GM19397 (cell line): ENCODE measurements around the gene SAP25.

Experiments used
- ATAC-seq: cut with Tn5 transposase; IDR thresholded peaks from one replicate; pipeline ENCODE4 v1.9.1; 2021; ENCODE audit warnings: mild to moderate bottlenecking, moderate library complexity; ENCODE audit not compliant: unreplicated experiment

Gene SAP25

GRCh38 chr7:100573691-100574361 is at the start of gene SAP25:
TSS of gene SAP25 (minus strand) at chr7:100573900. CDS start at chr7:100573742, 158 bp downstream.
- no peak for ATAC-seq

GRCh38 chr7:100621554-100621953 is 47.9 kb upstream of the SAP25 start:
- no peak for ATAC-seq

- ATAC-seq: no peak
These were observed 47.1 kb upstream of the SAP25 start for GRCh38 chr7:100620804-100621203.

GRCh38 chr7:100620239-100620638 is 46.5 kb upstream of the SAP25 start:
- ATAC-seq: no peak

- no peak for ATAC-seq
These were observed 40.7 kb upstream of the SAP25 start for GRCh38 chr7:100614308-100614861.

GRCh38 chr7:100613412-100614175 is 39.9 kb upstream of the SAP25 start:
- ATAC-seq: no peak

- peak; percentile 4 for ATAC-seq
These were observed 39.2 kb upstream of the SAP25 start for GRCh38 chr7:100612730-100613390.

GRCh38 chr7:100611983-100612729 is 38.5 kb upstream of the SAP25 start, which contains the start of gene MOSPD3:
TSS of gene MOSPD3 (plus strand) at chr7:100612540. CDS start at chr7:100612792, 252 bp downstream.
- ATAC-seq: peak; percentile 93

GRCh38 chr7:100609958-100610357 is 36.3 kb upstream of the SAP25 start:
- no peak for ATAC-seq

GRCh38 chr7:100607111-100607510 is 33.4 kb upstream of the SAP25 start:
- no peak for ATAC-seq

- ATAC-seq: no peak
These were observed 32.6 kb upstream of the SAP25 start for GRCh38 chr7:100606313-100606712.

GRCh38 chr7:100604976-100605911 is 31.5 kb upstream of the SAP25 start:
- ATAC-seq: no peak

- peak; percentile 61 for ATAC-seq
These were observed 30.6 kb upstream of the SAP25 start for GRCh38 chr7:100604028-100604975.

- no peak for ATAC-seq
These were observed 30.0 kb upstream of the SAP25 start for GRCh38 chr7:100603726-100604027.

GRCh38 chr7:100602889-100603725 is 29.4 kb upstream of the SAP25 start:
- no peak for ATAC-seq

GRCh38 chr7:100600730-100601038 is 27.0 kb upstream of the SAP25 start:
- no peak for ATAC-seq

- ATAC-seq: no peak
These were observed 26.4 kb upstream of the SAP25 start for GRCh38 chr7:100599911-100600729.
